Ascending aorta (tissue), 2 donors: ENCODE data around the gene ANAPC16. TPM values are rescaled to one million over a fixed set of nuclear protein-coding genes. Genes with fewer than 3 reads are reported as not detected.

Source experiments
- DNase-seq, 2 donors: peaks; one replicate each; pipeline ENCODE4 v3.0.0-alpha.2; 2019; ENCODE audit warnings: low spot score in 2 of 2
- H3K27ac ChIP-seq, 2 donors: fragments of 200-600 bp; sonication (generic); one replicate each; pipeline ENCODE4 v1.5.1; 2016 to 2017; ENCODE audit warnings: mild to moderate bottlenecking in 1 of 2
- H3K27me3 ChIP-seq: fragments of 200-600 bp; sonication (generic); one replicate; pipeline ENCODE4 v1.5.1; 2017
- H3K36me3 ChIP-seq, 2 donors: fragments of 200-600 bp; sonication (generic); one replicate each; pipeline ENCODE4 v1.5.1; 2016
- H3K4me1 ChIP-seq, 2 donors: fragments of 200-600 bp; sonication (generic); one replicate each; pipeline ENCODE4 v1.5.1; 2016 to 2017; ENCODE audit warnings: mild to moderate bottlenecking in 1 of 2
- H3K4me3 ChIP-seq, 2 donors: fragments of 200-600 bp; sonication (generic); one replicate each; pipeline ENCODE4 v1.5.1; 2016 to 2017; ENCODE audit warnings: mild to moderate bottlenecking in 1 of 2
- H3K9me3 ChIP-seq, 2 donors: fragments of 200-600 bp; sonication (generic); one replicate each; pipeline ENCODE4 v1.5.1; 2016
- intact Hi-C: fragments of 100-400 bp; cut with DNase I; formaldehyde crosslinking; loops from one replicate; pipeline ENCODE4 v1.15.1; 2023
- total RNA-seq: library from RNA; depleted of rRNA; stranded (reverse); fragments of >200 nt; gene quantifications from one replicate; pipeline ENCODE4 v1.1.0, GENCODE V29; 2016
- TF ChIP-seq, protein P1 (sequence below), 3 experiments: fragments of 200-600 bp in 2 of 3; fragments of 450-650 bp in 1 of 3; sonication (generic) in 2 of 3; IDR thresholded peaks; one replicate each; pipeline ENCODE4 v1.5.1; 2016 to 2019; ENCODE audit warnings: antibody characterized with exemption in 3 of 3, mild to moderate bottlenecking in 1 of 3, moderate library complexity in 1 of 3

The ANAPC16 gene
- total RNA-seq, 1 donor from 2014 or later: 22.8 TPM

DNA sequence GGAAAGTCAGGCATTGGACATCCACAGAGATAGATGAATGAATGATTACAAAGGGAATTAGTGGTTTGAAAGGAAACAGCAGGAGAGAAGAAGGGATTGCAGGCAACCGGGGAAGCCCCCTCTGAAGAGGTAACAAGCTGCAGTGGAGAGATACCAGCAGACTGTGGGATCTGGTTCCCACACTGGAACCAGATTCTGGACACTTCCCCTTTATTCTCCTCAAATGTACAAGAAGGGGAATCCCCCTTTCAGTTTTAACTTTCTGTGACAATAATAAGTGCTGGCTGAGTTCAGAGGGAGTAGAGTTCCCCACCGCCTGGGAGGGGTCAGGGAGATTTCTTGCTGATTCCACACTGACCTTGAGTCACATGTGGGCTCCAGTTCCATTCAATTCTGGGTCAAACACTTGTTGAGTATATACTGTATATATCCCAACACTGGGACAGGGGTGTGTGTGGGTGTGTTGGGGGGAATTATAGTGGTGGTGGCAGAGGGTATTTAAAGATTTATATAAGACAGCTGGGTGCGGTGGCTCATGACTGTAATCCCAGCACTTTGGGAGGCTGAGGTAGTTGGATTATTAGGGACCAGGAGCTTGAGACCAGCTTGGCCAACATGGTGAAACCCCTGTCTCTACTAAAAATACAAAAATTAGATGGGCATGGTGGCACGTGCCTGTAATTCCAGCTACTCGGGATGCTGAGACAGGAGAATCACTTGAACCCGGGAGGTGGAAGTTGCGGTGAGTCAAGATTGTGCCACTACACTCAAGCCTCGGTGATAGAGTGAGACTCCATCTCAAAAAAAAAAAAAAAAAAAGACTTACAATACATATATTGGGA, 41.5 kb downstream of the ANAPC16 start:
- H3K4me3 ChIP-seq: no peak overlapping the region
- no peaks in the 10 kb centered on the region for H3K36me3 ChIP-seq
- no peaks in the 10 kb centered on the region for H3K9me3 ChIP-seq
- TF ChIP-seq, protein P1, sequence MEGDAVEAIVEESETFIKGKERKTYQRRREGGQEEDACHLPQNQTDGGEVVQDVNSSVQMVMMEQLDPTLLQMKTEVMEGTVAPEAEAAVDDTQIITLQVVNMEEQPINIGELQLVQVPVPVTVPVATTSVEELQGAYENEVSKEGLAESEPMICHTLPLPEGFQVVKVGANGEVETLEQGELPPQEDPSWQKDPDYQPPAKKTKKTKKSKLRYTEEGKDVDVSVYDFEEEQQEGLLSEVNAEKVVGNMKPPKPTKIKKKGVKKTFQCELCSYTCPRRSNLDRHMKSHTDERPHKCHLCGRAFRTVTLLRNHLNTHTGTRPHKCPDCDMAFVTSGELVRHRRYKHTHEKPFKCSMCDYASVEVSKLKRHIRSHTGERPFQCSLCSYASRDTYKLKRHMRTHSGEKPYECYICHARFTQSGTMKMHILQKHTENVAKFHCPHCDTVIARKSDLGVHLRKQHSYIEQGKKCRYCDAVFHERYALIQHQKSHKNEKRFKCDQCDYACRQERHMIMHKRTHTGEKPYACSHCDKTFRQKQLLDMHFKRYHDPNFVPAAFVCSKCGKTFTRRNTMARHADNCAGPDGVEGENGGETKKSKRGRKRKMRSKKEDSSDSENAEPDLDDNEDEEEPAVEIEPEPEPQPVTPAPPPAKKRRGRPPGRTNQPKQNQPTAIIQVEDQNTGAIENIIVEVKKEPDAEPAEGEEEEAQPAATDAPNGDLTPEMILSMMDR (IDR thresholded peaks at IDR 0.05): no peak
- H3K27ac ChIP-seq: peak overlapping the region; percentile 91 to 97
- intact Hi-C loops: no loop called here
- DNase-seq: no peak
- no peaks in the 10 kb centered on the region for H3K27me3 ChIP-seq
- peaks cover 47 to 75% of the 10 kb centered on the region in 2 donors for H3K4me1 ChIP-seq

DNA sequence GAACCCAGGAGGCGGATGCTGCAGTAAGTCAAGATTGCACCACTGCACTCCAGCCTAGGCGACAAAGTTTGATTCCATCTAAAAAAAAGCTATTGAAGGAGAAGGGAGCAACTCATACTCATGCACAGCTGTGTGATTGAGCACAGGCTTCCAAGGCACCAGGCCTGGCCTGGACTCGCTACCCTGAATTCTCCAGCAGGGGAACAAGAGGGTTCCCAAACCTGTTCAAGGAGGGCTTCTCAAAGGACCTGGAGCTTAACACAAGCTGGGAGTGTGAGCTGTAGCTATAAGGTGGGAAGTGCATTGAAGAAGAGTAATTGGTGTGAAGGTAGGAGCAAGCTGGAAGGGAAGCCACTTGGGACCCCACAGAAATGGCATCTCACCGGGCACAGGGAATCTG, 42.8 kb downstream of the ANAPC16 start:
- DNase-seq: no peak
- no peak overlapping the region for H3K4me3 ChIP-seq
- H3K4me1 ChIP-seq: peaks cover 45 to 63% of the 10 kb centered on the region in 2 donors
- peak overlapping the region; percentile 80 to 91 for H3K27ac ChIP-seq
- intact Hi-C loops: no loop called here
- H3K9me3 ChIP-seq: no peaks in the 10 kb centered on the region
- no peaks in the 10 kb centered on the region for H3K27me3 ChIP-seq
- no peaks in the 10 kb centered on the region for H3K36me3 ChIP-seq
- TF ChIP-seq, protein P1 (IDR thresholded peaks at IDR 0.05): no peak

DNA sequence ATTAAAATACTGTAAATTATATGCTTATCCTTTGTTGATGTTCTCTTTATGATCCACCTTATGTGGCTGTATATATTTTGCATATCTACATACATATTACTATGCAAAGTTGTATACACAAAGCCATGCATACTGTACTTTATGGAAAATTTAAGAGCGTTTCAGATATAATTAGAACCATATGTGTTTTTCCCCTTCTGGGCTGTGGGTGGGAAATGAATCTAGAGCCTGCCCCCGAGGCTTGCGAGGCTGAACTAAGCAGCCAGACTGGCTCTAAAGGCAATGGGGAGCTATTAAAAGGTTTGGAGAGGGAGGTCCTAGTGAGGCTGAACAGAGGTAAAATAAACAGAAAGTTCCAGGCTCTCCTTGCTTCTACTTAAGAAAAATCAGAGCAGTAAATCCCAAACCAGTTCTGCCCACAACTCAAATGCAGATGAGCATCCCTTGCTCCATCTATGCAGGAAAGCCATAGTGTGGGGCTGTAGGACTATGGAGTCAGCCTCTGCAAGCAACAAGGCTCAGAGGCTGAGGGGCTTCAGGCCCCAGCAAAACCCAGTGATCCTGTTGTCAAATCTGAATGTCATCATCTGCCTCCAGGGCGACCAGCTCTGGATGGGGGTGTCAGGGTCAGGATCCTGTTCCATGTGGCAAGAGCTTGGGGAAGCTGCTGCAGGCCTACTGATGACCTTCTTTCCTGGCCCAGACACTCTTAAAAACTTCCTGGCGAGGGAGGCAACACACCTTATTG, 43.9 kb downstream of the ANAPC16 start:
- peak overlapping the region; percentile 80 to 91 for H3K27ac ChIP-seq
- H3K9me3 ChIP-seq: no peaks in the 10 kb centered on the region
- TF ChIP-seq, protein P1 (IDR thresholded peaks at IDR 0.05): no peak
- no peaks in the 10 kb centered on the region for H3K36me3 ChIP-seq
- peaks cover 36 to 53% of the 10 kb centered on the region in 2 donors for H3K4me1 ChIP-seq
- no peaks in the 10 kb centered on the region for H3K27me3 ChIP-seq
- H3K4me3 ChIP-seq: no peak overlapping the region
- DNase-seq: no peak
- intact Hi-C loops: loop anchor here (1.0 kb wide), 1 partner anchor 13 kb away; no protein-coding TSS in a partner anchor

DNA sequence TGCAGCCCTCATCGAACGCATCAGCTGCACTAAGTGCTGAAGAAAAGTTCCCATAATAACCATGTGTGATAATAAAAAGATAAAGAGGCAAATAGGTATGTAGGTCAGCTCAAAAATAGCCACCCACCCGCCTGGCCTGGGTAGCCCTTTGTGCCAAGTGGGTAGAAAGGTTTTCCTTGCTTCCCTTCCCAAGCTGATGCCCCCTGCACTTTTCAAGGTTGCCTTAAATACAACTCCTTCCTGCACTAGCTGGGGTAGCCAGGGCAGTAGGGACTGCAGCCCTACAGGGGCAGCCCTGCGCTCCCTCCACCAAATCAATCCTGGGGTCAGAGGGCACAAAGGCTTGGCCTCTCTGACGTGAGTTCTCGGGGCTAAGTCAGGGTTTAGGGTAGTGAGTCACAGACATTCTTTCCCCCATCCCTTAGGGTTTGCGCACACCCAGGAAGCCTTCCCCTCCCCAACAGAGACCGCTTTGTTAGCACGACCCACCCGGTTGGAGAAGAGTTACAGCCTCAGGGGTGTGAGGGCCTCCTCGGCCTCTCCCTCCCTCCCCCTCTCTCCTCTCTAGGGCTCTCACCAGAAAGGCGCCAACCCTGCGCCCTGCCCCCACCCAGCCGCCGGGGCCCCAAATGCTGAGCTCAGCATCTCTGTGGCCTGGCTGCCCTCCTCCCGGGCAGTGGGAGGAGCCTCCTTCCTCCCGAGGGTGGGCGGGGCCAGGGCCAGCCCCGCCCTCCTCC, 44.6 kb downstream of the ANAPC16 start:
- Histone ChIP-seq H3K36me3 (no peaks in the 10 kb centered on the region), H3K4me3 (peak overlapping the region; percentile 48 to 74), H3K4me1 (peaks cover 31 to 45% of the 10 kb centered on the region in 2 donors), H3K27me3 (no peaks in the 10 kb centered on the region), H3K9me3 (no peaks in the 10 kb centered on the region), H3K27ac (peak overlapping the region; percentile 80 to 91)
- intact Hi-C loops: loop anchor here (1.0 kb wide), 1 partner anchor 12 kb away; no protein-coding TSS in a partner anchor
- TF ChIP-seq, protein P1 (IDR thresholded peaks at IDR 0.05): no peak
- peak; percentile 58 to 89 for DNase-seq
